ENCODE results near the gene MSANTD1. TPM values are rescaled to one million over a fixed set of nuclear protein-coding genes. Genes with fewer than 3 reads are reported as not detected.

Gene MSANTD1
- total RNA-seq, 2 donors from 2014 or later = 1.00 to 2.5 TPM

GRCh38 chr4:3271131-3271530, 22.2 kb downstream of the MSANTD1 start:
- TF ChIP-seq CTCF (conservative IDR thresholded peaks at IDR 0.05) = no peak
- Histone ChIP-seq H3K4me1 (ENCODE audit: control insufficient read depth, insufficient read depth, low read length) (peaks cover 5% of the 10 kb centered on the region), H3K27ac (ENCODE audit: low read depth, low read length) (no peak overlapping the region), H3K36me3 (ENCODE audit: control insufficient read depth, insufficient read depth, low read length) (no peaks in the 10 kb centered on the region), H3K27me3 (ENCODE audit: control insufficient read depth, insufficient read depth, low read length, poor library complexity, severe bottlenecking) (no peaks in the 10 kb centered on the region), H3K9me3 (ENCODE audit: control insufficient read depth, low read length) (no peaks in the 10 kb centered on the region), H3K4me3 (ENCODE audit: low read length) (no peak overlapping the region), H3K9ac (ENCODE audit: extremely low read depth, low read length, poor library complexity, severe bottlenecking) (no peak overlapping the region)
- H3K4me3 Mint-ChIP-seq = no peak overlapping the region
- peaks cover 5% of the 10 kb centered on the region for H3K4me1 Mint-ChIP-seq
- no peak for DNase-seq
- peaks cover 3% of the 10 kb centered on the region for H3K27me3 Mint-ChIP-seq (ENCODE audit: insufficient read depth)
- H3K27ac Mint-ChIP-seq = no peak overlapping the region
- H3K9me3 Mint-ChIP-seq = peaks cover 3% of the 10 kb centered on the region
- H3K36me3 Mint-ChIP-seq (ENCODE audit: low read depth) = no peaks in the 10 kb centered on the region
- WGBS, 2 experiments (ENCODE audit: insufficient coverage in 1 of 2, insufficient read length in 1 of 2) = 88 to 93% methylated on average over 14 of the region's 14 CpGs

- Histone ChIP-seq H3K27me3 (ENCODE audit: control insufficient read depth, insufficient read depth, low read length, poor library complexity, severe bottlenecking) (no peaks in the 10 kb centered on the region), H3K9ac (ENCODE audit: extremely low read depth, low read length, poor library complexity, severe bottlenecking) (no peak overlapping the region), H3K36me3 (ENCODE audit: control insufficient read depth, insufficient read depth, low read length) (no peaks in the 10 kb centered on the region), H3K4me1 (ENCODE audit: control insufficient read depth, insufficient read depth, low read length) (no peaks in the 10 kb centered on the region), H3K4me3 (ENCODE audit: low read length) (no peak overlapping the region), H3K9me3 (ENCODE audit: control insufficient read depth, low read length) (peaks cover 4% of the 10 kb centered on the region), H3K27ac (ENCODE audit: low read depth, low read length) (no peak overlapping the region)
- Mint-ChIP-seq H3K27me3 (ENCODE audit: insufficient read depth) (peaks cover 10% of the 10 kb centered on the region), H3K4me3 (no peak overlapping the region), H3K9me3 (peaks cover 14% of the 10 kb centered on the region), H3K4me1 (no peaks in the 10 kb centered on the region), H3K36me3 (ENCODE audit: low read depth) (peaks cover 3% of the 10 kb centered on the region), H3K27ac (no peak overlapping the region)
- TF ChIP-seq CTCF (conservative IDR thresholded peaks at IDR 0.05) = no peak
- DNase-seq = no peak
- WGBS, 2 experiments (ENCODE audit: insufficient coverage in 1 of 2, insufficient read length in 1 of 2) = 88 to 92% methylated on average over 3 to 9 of the region's 9 CpGs
Measured at GRCh38 chr4:3276986-3277385, 28.0 kb downstream of the MSANTD1 start.

- H3K4me3 Mint-ChIP-seq = no peak overlapping the region
- H3K27me3 Mint-ChIP-seq (ENCODE audit: insufficient read depth) = peaks cover 9% of the 10 kb centered on the region
- H3K27ac ChIP-seq (ENCODE audit: low read depth, low read length) = no peak overlapping the region
- no peak overlapping the region for H3K9ac ChIP-seq (ENCODE audit: extremely low read depth, low read length, poor library complexity, severe bottlenecking)
- no peaks in the 10 kb centered on the region for H3K27me3 ChIP-seq (ENCODE audit: control insufficient read depth, insufficient read depth, low read length, poor library complexity, severe bottlenecking)
- peaks cover 5% of the 10 kb centered on the region for H3K9me3 ChIP-seq (ENCODE audit: control insufficient read depth, low read length)
- peaks cover 17% of the 10 kb centered on the region for H3K9me3 Mint-ChIP-seq
- WGBS, 2 experiments (ENCODE audit: insufficient coverage in 1 of 2, insufficient read length in 1 of 2) = 69 to 80% methylated on average over 2 to 3 of the region's 3 CpGs
- DNase-seq = no peak
- no peaks in the 10 kb centered on the region for H3K36me3 ChIP-seq (ENCODE audit: control insufficient read depth, insufficient read depth, low read length)
- H3K4me3 ChIP-seq (ENCODE audit: low read length) = no peak overlapping the region
- no peaks in the 10 kb centered on the region for H3K4me1 ChIP-seq (ENCODE audit: control insufficient read depth, insufficient read depth, low read length)
- peaks cover 3% of the 10 kb centered on the region for H3K36me3 Mint-ChIP-seq (ENCODE audit: low read depth)
- no peak overlapping the region for H3K27ac Mint-ChIP-seq
- no peak for TF ChIP-seq CTCF (conservative IDR thresholded peaks at IDR 0.05)
- H3K4me1 Mint-ChIP-seq = no peaks in the 10 kb centered on the region
Measured at GRCh38 chr4:3280466-3280865, 31.5 kb downstream of the MSANTD1 start.

Measured in endodermal cell (in vitro differentiated cells).